Left hindlimb (tissue), 1 donor: ENCODE measurements around the gene SLC25A45.
A peak's percentile ranks its signal among the peaks of the same experiment; 100 is the strongest.
"Not testable (repeated sequence)": the region's sequence is repeated elsewhere in the genome, so short reads cannot be mapped to it uniquely, and the experiment has no call there.

Experiments used
- DNase-seq: peaks from one replicate; pipeline ENCODE4 v3.0.0-alpha.2; 2018

Gene SLC25A45

DNA sequence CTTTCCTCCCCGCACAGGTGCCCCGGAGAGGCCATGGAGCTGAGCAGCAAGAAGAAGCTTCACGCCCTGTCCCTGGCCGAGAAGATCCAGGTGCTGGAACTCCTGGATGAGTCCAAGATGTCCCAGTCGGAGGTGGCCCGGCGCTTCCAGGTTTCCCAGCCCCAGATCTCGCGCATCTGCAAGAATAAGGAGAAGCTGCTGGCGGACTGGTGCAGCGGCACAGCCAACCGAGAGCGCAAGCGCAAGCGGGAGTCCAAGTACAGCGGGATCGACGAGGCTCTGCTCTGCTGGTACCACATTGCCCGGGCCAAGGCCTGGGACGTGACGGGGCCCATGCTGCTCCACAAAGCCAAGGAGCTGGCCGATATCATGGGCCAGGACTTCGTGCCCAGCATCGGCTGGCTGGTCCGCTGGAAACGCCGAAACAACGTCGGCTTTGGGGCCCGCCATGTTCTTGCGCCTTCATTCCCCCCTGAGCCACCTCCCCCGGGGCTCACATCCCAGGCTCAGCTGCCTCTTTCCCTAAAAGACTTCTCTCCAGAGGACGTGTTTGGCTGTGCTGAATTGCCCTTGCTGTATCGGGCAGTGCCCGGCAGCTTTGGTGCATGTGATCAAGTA, 26.6 kb downstream of the SLC25A45 start:
- DNase-seq, result peak; percentile 44

DNA sequence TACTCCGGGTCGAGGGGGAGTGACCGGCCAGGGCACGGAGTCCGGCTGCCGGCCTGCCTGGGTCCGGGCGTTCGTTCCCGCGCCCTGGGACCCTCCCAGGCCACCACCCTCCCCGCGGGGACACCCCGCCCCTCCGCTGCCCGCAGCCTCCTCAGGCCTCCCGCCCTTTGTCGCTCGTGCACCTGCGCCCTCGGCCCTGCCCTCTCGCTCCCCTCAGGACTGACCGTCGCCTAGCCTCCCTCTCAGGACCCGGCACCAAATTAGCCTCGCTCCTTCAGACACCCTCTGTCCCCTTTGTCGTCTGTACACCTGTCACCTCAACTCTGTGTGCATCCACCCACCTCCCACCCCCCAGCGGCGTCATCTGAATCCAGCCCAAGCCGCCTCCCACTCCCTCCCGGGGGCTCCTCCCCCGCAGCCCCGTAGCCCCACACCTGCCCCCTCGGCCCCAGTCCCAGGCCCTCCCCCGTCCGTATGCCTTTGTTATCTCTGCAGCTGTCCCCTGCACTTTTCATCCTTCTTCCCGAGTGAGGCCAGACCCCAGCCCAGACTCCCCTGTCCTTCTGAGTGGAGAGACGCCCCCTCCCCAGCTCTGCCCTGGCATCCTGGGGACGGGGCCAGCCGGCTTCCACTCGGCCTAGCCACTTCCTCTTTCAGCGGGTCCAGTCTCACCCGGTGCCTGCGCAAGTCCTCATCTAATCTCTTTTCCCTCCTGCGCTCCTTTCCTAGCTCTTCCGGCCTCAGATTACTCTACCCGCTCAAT, 27.3 kb downstream of the SLC25A45 start:
- DNase-seq, result peak; percentile 42

DNA sequence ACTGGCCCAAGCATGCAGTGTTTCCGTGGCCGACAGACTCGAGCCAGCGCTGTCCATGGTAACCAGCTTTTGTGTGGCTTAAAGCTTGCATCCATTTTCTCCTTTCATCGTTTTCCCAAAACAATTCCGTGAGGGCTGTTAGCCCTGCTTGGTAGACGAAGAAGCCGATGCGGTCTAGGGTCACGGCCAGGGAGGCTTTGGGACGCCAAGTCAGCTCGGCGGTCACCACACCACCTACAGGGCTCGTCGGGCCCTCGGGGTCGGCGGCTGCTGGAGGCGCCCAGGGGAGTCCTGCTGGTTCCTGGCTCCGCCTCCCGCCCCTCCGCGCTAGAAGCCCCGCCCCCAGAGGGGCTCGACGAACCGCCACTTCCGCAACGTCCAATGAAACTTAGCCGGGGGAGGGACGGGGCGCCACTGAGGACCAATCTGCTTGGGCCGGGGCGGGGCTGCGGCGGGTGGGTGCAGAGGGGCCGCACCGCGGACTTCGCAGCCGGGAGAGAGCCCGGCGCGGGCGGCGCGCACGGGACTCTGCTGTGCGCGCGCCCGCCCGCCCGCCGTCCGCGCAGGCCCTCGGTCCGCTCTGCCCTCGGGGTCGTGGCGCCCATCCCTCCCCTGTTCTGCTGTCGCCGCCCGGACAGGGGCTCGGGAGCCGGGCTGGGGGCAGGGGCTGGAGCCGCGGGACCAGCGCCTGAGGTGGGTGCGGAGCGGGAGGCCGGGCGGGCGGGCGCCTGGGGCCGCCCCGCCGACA, 28.0 kb downstream of the SLC25A45 start, which contains the start of gene TIGD3:
TIGD3 (plus strand) TSS at position 487 of the 748 bp plus-strand sequence. CDS start 1,058 bp downstream, outside the sequence.
- peak; percentile 98 for DNase-seq

- DNase-seq, result no peak
These were observed 28.6 kb downstream of the SLC25A45 start for GRCh38 chr11:65353900-65354264.

- no peak for DNase-seq
These were observed 29.1 kb downstream of the SLC25A45 start for GRCh38 chr11:65353376-65353775.

GRCh38 chr11:65352783-65353182, 29.7 kb downstream of the SLC25A45 start:
- DNase-seq, result no peak

GRCh38 chr11:65351511-65351910, 30.9 kb downstream of the SLC25A45 start:
- no peak for DNase-seq

GRCh38 chr11:65341856-65342255, 40.6 kb downstream of the SLC25A45 start:
- DNase-seq, result no peak

DNA sequence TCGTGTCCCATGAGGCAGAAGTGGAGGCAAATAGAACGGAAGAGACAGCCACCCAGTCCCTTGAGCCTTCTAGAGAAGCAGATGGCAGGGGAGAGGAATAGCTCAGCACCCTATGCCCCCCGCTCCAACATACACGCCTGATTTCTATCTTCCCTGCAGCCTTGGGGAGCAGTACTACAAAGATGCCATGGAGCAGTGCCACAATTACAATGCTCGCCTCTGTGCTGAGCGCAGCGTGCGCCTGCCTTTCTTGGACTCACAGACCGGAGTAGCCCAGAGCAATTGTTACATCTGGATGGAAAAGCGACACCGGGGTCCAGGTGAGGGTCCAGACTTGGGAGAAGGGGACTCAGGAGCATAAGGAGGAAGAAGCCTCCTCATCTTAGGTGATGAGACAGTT, 42.2 kb downstream of the SLC25A45 start:
- no peak for DNase-seq

DNA sequence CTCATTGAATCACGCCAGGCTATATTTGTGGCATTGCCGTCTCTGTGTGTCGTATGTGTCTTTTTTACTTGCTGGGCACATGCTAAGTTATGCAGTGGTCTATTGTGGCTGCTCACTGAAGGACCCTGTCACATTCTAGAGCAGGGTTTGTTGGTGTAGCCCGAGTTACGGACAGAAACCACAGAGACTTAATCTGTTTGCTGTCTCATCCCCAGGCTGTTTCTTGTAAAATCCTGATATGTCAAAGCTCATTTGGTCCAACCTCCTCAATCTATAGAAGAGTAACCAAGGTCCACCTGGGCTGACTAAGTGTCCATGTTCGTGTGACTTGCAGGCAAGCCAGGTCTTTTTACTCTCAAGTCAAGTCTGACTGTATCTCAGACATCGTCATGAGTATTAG, 43.8 kb downstream of the SLC25A45 start:
- DNase-seq, result no peak

GRCh38 chr11:65334696-65335295, 47.6 kb downstream of the SLC25A45 start:
- DNase-seq, result no peak

DNA sequence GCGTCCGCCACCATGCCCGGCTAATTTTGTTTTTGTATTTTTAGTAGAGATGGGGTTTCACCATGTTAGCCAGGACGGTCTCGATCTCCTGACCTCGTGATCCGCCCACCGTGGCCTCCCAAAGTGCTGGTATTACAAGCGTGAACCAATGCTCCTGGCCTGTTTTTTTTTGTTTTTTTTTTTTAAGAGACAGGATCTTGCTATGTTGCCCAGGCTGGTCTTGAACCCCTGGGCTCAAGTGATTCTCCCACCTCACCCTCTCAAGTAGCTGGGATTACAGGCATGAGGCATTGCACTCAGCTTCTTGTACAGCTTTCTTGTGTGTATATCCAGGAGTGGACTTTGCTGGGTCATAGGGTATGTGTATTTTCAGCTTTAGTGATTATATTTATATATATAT, 49.9 kb downstream of the SLC25A45 start:
- DNase-seq, result not testable (repeated sequence)

DNA sequence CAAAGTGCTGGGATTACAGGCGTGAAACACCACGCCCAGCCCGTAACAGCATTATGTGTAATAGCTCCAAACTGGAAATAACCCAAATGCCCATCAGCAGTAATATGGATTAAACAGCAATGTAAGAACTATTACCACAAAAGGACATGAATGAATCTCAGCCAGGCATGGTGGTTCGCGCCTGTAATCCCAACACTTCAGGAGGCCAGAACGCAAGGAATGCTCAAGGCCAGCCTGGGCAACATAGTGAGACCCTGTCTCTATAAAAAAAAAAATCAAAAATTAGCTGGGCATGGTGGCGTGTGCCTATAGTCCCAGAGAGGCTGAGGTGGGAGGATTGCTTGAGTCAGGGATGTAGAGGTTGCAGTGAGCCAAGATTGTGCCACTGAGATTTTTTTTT, 51.9 kb downstream of the SLC25A45 start:
- no peak for DNase-seq

DNA sequence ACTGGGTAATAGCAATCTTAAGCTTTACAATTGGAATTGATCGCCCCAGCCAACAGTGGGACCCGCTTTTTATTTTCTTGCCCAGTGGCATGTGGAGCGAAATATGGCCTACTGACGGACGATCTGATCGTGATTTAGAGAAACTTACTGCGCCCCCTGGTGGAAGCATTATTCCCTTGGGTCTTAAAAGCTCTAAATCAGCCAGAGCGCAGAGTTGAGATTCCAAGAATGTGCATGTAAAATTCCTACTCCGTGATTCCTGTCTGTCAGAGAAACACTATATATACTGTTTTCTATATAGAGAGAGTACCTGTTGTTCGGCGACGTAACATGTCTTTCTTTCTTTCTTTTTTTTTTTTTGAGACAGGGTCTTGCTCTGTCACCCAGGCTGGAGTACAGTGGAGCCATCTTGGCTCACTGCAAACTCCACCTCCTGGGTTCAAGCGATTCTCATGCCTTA, 52.5 kb downstream of the SLC25A45 start:
- DNase-seq, result peak; percentile 81

GRCh38 chr11:65329478-65329877, 53.0 kb downstream of the SLC25A45 start:
- no peak for DNase-seq

GRCh38 chr11:65327021-65327420, 55.4 kb downstream of the SLC25A45 start:
- no peak for DNase-seq

DNA sequence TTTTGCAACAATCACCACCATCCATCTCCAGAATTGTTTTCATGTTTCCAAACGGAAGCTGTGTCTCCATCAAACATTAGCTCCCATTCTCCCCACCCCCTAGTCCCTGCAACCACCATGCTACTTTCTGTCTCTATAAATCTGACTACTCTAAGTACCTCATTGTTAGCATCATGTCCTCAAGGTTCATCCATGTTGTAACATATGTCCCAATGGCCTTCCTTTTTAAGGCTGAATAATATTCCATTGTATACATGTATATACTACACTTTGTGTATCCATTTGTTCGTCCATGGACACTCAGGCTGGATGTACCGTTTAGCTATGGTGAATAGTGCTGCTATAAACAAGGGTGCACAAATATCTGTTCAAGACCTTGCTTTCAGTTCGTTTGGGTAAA, 57.0 kb downstream of the SLC25A45 start:
- DNase-seq, result no peak
